HL-60/S4 (cell line): ENCODE measurements around the gene SCAMP4.
"Not testable (repeated sequence)": the region's sequence is repeated elsewhere in the genome, so short reads cannot be mapped to it uniquely, and the experiment has no call there.

Experiments
- in situ Hi-C: fragments of 300-500 bp; cut with MboI; formaldehyde crosslinking; loops from 2 replicates; pipeline ENCODE4 v1.14.3; 2022; ENCODE audit warnings: low sequenced_read_pairs

SCAMP4 gene

GRCh38 chr19:1882089-1882785 is 23.0 kb upstream of the SCAMP4 start:
- in situ Hi-C loops: no loop called here

DNA sequence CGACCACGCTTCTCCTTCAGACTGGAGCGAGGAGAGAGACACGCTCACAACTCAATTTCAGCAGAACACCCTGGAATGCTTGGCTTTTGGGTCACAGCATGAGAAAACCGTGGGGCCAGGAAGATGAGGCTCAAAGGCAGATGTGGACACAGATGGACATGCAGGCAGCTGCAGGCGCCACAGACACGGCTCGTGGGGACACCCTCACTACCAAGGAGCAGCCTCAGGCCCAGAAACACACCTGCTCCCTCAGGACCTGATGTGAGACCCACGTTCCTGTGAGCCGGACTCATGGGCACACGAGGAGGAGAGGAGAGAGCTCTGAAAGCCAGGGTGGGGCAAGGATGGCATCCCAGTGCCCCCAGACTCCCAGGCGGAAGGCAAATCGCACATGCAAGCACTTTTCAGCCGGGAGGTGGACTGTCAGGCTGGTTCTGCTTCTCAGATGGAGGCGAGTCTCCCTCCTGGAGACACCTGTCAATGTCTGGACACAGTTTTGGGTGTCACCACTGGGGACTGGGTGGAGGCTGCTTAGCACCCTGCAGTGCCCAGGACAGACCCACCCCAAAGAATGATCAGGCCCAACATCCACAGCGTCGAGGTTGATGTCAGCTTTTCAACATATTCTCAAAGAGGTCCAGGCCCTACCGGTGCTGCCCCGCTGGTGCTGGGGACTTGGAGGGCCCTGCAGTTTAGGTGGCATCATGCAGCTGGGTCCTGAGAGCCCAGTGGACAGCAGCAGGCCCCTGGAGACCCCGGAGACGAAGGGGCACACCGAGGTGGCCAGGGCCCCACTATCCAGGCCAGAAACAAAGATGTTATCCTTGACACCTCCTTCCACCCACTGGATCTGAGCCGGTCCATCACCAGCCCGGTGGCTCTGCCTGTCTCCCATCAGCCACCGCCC is 22.2 kb upstream of the SCAMP4 start:
- in situ Hi-C loops: no loop called here

DNA sequence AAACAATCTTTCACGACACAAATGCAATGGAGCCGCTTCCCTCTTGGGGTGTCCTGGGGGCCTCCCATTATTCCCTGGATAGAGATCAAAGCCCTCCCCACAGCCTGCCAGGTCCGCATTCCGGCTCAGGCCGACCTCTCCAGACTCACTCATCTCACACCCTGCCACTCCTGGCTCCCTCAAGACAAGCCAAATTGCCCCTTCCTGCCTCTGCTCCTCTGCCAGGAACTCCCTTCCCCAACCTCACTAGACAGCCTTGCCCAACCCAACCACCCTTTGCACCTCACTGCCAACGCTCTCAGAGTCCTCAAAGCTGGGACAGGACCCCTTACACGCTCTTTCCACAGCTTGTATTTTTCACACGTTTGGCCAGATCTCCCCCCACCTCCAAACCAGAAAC is 21.4 kb upstream of the SCAMP4 start:
- in situ Hi-C loops: no loop called here

- in situ Hi-C loops: no loop called here
Observed at GRCh38 chr19:1884291-1884718, 20.9 kb upstream of the SCAMP4 start.

DNA sequence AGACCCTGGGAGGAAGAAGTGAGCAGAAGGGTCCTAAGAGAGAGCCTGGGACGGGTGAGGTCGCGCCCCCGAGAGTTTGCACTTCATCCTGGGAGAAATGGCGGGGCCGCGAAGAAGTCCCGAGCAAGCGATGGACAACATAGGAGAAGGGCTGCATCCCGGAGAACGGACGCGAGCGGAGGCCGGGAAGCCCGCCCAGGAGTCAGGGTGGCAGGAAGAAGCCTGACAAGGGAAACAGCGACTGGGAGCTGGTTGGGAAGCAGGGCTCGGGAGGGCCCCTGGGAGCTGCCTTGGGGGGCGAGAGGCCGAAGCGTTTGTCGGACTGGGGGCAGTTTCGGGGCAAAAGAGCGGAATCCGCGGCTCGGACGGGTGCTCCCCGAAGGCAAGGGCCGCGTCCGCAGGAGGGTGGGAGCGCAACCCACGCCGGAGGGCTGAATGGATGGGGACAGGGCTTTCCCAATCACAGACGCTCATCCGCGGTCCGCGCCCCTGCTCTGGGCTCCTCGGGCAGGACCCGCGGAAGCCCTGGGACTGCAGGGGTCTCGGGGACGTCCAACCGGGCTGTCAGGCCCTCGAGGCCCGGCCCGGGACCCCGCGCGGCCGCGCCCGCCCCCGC is 20.4 kb upstream of the SCAMP4 start:
- in situ Hi-C loops: no loop called here

DNA sequence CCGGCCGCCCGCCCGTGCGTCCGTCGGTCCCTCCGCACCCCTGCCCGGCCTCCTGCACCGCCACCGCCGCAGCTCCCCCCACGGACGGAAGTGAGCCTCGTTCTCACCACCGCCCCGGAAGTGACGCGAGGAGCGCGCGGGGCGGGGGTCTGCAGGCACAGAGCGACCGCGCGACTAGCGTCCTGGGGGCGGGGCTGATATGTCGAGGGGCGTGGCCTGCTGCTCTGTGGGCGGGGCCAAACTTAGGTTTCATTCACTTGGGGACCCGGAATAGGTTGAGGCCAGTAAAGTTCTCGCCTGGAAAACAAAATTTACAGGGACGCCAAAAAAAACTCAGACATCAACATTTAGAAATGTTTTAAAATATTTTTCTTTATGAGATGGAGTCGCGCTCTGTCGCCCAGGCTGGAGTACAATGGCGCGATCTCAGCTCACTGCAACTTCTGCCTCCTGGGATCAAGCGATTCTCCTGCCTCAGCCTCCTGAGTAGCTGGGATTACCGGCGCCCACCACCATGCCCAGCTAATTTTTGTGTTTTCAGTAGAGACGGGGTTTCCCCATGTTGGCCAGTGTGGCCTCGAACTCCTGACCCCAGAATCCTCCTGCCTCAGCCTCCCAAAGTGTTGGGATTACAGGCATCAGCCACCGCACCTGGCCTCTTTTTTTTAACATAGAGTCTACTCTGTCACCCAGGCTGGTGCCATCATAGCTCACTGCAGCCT is 19.6 kb upstream of the SCAMP4 start, which contains the start of gene ABHD17A:
ABHD17A (minus strand) TSS at position 99 of the 722 bp plus-strand sequence. CDS start 3,930 bp downstream, outside the sequence.
- in situ Hi-C loops: not testable (repeated sequence)

DNA sequence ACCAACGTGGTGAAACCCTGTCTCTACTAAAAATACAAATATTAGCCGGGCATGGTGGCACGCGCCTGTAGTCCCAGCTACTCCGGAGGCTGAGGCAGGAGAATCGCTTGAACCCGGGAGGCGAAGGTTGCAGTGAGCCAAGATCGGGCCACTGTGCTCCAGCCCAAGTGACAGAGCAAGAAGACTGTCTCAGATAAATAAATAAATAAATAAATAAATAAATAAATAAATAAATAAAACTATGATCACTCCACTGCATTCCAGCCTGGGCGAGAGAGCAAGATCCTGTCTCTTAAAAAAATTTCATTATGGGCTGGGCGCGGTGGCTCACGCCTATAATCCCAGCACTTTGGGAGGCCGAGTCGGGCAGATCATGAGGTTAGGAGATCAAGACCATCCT is 18.8 kb upstream of the SCAMP4 start:
- in situ Hi-C loops: not testable (repeated sequence)

- in situ Hi-C loops: no loop called here
Observed at GRCh38 chr19:1888385-1888784, 16.8 kb upstream of the SCAMP4 start.

DNA sequence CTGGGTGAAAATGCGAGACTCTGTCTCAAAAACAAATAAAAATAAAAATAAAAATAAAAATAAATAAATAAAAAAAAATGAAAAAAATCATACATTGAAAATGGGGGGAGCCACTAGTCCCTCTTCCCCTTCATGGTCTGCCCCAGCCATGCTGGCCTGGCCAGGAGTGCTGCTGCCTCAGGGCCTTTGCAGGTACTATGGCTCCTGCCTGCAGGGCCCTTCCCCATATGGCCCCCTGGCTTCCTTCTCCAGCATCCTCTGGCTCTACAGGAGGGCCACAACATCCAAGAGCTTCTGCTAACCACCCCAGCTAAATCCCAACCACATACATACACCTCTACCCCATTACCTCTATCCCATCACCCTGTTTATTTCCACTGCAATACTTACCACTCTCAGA is 15.3 kb upstream of the SCAMP4 start:
- in situ Hi-C loops: no loop called here

- in situ Hi-C loops: no loop called here
Observed at GRCh38 chr19:1893791-1894190, 11.4 kb upstream of the SCAMP4 start.

DNA sequence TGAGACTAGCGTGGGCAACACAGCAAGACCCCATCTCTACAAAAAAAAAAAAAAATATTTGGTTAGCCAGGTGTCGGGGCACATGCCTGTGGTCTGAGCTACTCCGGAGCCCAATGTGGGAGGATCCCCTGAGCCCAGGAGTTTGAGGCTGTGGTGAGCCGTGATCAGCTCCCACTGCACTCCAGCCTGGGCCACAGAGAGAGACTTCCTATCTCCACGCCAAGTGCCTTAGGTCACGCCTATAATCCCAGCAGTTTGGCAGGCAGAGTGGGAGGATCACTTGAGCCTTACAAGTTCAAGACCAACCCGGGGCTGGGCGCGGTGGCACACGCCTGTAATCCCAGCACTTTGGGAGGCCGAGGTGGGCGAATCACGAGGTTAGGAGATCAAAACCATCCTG is 8.7 kb upstream of the SCAMP4 start:
- in situ Hi-C loops: no loop called here

DNA sequence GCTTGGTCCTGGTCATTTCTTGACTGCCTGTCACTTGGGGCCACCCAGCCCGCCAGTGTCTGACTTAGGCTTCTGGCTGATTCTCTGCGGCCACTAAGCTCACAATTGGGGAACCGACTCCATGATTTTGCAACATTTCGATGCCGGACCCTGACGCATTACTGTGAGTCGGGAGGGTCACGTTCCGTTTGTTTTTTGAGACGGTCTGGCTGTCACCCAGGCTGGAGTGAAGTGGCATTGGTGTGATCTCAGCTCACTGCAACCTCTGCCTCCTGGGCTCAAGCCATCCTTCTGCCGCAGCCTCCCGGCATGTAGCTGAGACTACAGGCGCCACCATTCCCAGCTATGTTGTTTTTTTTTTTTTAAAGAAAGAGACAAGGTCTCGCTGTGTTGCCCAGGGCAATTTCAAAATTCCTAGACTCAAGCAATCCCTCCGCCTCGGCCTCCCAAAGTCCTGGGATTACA is 3.2 kb upstream of the SCAMP4 start:
- in situ Hi-C loops: no loop called here

DNA sequence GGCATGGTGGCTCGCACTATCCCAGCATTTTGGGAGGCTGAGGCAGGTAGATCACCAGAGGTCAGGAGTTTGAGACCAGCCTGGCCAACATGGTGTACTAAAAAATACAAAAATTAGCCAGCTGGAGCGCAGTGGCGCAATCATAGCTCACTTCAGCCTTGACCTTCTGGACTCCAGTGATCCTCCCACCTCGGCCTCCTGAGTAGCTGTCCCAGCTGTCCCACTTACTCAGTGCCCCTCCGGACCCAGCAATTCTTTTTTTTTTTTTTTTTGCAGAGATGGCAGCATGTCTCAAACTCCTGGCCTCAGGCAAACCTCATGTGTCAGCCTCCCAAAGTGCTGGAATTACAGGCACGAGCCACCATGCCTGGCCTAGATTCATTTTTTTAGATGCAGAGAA is 2.3 kb upstream of the SCAMP4 start:
- in situ Hi-C loops: no loop called here

DNA sequence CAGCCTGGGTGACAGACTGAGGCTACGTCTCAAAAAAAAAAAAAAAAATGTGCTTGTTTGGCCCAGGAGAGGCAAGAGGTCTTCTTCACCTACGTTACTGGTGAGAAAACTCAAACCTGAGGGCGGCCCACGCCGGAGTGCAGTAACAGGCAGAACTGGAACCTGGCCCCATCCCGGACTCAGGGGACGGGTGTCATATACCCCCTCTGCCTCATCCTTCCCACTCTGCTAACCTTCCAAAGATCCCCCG is 414 bp upstream of the SCAMP4 start:
- in situ Hi-C loops: no loop called here

- in situ Hi-C loops: no loop called here
Observed at GRCh38 chr19:1905863-1906375, 720 bp downstream of the SCAMP4 start.

DNA sequence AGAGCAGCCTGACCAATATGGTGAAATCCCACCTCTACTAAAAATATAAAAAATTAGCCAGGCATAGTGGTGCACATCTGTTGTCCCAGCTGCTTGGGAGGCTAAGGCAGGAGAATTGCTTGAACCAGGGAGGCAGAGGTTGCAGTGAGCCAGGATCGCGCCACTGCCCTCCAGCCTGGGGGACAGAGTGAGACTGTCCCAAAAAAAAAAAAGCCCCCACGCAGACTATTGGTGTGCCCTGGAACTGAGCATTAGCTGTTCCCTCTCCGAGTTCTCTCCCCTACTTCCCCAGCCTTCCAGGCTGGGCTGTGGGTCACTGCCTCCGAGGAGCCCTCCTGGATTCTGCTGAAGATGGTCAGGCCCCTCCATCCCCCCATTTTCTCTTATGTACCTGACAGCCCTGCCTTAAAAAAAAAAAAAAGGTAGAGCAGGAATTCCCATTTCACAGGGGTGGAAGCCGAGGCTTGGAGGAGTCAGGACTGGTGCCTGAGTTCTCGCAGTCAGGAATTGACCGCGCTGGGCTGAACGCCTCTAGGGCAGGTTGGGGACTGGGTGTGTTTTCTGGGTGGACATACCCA is 1.9 kb downstream of the SCAMP4 start:
- in situ Hi-C loops: no loop called here

- in situ Hi-C loops: no loop called here
Observed at GRCh38 chr19:1907563-1908363, 2.6 kb downstream of the SCAMP4 start.

DNA sequence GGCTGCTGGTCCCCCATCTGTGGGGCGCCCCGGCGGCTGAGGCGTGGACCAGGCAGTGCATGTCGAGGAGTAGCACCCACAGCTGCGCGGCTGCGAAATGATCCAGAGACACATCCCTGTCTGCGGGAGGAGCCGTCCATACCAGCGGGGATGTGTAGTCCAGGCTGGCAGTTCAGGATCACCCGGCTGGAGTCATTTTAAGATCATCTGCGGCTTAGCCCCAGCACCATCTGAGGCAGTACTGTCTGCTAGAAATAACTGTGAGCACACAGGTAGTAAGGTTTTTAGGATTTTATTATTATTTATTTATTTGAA is 3.1 kb downstream of the SCAMP4 start:
- in situ Hi-C loops: no loop called here

- in situ Hi-C loops: no loop called here
Observed at GRCh38 chr19:1909761-1910080, 4.5 kb downstream of the SCAMP4 start.

- in situ Hi-C loops: no loop called here
Observed at GRCh38 chr19:1910177-1910576, 5.0 kb downstream of the SCAMP4 start.
